DMS53 (cell line): ENCODE results near the gene POLR2E.

Source experiments
- DNase-seq: peaks from one replicate; lab custom pipeline; 2025; lab: John Stamatoyannopoulos, UW

POLR2E gene

DNA sequence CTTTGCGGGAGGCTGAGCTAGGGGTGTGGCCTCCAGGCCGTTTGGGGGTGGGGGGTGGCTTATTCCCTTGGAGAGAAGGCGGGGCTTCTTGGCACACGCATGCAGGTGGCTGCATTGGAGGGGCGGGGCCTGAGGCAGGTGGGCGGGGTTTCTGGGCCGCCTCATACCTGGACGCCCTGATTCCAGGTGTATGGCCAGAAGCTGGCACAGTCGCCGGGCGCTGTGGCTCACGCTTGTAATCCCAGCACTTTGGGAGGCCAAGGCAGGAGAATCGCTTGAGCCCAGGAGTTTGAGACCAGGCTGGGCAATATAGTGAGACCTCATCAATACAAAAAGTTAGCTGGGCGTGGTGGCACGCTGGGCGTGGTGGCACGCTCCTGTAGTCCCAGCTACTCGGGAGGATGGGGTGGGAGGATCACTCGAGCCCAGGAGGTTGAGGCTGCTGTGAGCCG, 47.5 kb downstream of the POLR2E start:
- no peak for DNase-seq

DNA sequence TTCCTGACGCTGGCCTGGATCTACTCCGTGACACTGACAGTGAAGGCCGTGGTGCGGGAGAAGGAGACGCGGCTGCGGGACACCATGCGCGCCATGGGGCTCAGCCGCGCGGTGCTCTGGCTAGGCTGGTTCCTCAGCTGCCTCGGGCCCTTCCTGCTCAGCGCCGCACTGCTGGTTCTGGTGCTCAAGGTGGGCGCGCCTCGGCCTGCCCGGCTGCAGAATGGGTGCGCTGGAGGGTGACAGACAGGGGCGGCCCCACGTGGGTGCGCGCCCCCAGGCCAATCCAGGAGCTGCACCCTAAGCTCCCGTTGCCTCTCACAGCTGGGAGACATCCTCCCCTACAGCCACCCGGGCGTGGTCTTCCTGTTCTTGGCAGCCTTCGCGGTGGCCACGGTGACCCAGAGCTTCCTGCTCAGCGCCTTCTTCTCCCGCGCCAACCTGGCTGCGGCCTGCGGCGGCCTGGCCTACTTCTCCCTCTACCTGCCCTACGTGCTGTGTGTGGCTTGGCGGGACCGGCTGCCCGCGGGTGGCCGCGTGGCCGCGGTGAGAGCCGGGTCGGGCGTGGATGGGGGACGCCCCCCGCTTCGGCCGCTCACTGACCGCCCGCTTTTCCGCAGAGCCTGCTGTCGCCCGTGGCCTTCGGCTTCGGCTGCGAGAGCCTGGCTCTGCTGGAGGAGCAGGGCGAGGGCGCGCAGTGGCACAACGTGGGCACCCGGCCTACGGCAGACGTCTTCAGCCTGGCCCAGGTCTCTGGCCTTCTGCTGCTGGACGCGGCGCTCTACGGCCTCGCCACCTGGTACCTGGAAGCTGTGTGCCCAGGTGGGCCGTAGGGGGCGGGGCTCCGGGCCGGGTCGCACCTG, 48.1 kb downstream of the POLR2E start:
- DNase-seq, result no peak

DNA sequence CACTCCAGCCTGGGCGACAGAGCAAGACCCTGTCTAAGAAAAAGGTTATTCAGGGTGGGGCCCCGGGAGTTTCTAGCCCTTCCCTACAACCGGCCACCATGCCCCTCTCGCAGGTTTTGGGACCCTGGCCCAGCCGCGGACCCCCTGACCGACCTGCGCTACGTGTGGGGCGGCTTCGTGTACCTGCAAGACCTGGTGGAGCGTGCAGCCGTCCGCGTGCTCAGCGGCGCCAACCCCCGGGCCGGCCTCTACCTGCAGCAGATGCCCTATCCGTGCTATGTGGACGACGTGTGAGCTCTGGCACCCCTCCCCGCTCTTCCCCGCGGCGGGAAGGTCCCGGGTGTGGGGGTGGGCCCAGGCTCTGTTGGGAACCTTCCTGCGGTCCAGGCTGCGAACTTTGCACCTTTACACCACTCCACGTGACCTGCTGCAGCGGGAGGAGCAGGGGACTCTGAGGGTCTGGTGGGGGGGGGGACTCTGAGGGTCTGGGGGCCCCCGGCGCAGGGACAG, 49.0 kb downstream of the POLR2E start:
- no peak for DNase-seq

DNA sequence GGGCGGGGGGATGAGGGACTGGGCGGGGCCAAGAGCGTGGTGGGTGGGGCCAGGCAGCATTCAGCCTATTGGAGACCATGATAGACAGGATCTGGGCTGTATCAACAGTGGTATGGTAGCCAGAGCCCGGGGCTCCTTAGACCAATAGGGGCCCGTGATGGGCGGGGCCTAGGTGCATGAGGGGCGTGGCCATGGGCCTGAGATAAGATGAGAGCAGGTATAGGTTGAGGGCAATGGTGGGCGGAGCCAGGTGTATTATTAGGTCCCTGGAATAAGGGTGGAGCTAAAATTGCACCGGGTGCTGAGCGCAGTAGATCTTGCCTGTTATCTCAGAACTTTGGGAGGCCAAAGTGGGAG, 50.0 kb downstream of the POLR2E start:
- peak; percentile 71 for DNase-seq

DNA sequence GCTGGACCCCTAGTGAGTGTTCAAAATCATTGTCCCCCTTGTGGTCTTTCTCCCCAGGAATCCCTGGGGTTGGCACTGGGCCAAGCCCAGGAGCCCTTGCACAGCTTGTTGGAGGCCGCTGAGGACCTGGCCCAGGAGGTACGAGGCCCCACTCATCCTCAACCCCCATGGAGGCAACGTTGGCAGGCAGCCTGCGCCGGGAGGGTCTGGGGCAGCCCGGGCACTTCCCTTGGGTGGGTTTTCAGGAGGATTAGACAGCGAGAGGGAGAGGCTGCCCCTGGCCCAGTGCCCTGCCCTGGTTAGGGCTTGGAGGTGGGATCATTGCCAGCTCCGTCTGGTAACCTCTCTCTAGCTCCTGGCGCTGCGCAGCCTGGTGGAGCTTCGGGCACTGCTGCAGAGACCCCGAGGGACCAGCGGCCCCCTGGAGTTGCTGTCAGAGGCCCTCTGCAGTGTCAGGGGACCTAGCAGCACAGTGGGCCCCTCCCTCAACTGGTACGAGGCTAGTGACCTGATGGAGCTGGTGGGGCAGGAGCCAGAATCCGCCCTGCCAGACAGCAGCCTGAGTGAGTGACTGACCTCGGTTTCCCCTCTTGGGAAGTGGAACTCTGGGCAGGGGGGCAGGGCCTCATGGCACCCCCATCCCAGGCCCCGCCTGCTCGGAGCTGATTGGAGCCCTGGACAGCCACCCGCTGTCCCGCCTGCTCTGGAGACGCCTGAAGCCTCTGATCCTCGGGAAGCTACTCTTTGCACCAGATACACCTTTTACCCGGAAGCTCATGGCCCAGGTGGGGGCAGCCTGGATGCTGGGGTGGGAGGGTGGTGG, 52.3 kb downstream of the POLR2E start:
- DNase-seq, result peak; percentile 34

DNA sequence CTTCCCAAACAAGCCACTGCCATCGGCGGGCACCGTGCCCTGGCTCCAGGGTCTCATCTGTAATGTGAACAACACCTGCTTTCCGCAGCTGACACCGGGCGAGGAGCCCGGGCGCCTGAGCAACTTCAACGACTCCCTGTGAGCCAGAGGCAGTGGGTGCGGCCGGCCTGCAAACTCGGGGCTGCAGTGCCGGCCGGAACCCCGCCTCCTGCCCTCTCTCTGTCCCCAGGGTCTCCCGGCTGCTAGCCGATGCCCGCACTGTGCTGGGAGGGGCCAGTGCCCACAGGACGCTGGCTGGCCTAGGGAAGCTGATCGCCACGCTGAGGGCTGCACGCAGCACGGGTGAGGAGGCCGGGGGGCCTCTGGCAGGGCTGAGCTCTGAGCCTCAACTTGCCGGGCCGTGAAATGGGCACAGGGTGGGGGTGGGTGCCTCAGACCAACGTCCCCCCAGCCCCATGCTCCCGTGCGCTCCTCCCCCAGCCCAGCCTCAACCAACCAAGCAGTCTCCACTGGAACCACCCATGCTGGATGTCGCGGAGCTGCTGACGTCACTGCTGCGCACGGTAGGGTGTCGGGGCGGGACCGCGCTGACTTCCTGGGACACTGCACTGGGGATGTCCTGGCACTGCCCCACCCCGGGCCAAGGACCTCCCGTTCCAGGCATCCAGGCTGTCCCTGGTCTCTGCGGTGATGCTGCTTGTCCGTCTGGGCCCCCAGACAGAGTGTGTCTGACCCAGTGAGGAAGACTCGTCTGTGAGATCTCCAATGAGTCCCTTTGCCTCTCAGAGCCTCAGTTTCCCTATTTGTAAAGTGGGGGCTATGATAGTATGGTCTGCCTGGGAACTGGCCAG, 53.1 kb downstream of the POLR2E start:
- DNase-seq, result peak; percentile 92

DNA sequence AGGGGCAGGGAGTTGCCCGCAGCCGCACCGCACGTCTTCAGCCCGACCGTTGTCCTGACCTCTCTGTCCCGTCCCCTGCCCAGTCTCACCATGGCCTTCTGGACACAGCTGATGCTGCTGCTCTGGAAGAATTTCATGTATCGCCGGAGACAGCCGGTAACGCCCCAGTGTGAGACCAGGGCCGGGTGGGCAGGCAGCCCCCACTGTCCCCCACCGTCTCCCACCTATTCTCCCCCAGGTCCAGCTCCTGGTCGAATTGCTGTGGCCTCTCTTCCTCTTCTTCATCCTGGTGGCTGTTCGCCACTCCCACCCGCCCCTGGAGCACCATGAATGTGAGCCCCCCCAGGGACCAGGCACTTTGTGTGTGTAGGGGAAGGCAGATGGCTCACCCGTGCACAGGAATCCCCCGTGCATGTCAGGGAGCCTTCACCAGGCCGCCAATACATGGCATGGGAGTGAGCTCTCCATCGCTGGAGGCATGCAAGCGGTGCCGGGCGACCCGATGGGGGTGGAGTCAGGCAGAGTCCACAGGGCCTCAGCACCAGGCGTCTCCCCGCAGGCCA, 53.8 kb downstream of the POLR2E start:
- no peak for DNase-seq

DNA sequence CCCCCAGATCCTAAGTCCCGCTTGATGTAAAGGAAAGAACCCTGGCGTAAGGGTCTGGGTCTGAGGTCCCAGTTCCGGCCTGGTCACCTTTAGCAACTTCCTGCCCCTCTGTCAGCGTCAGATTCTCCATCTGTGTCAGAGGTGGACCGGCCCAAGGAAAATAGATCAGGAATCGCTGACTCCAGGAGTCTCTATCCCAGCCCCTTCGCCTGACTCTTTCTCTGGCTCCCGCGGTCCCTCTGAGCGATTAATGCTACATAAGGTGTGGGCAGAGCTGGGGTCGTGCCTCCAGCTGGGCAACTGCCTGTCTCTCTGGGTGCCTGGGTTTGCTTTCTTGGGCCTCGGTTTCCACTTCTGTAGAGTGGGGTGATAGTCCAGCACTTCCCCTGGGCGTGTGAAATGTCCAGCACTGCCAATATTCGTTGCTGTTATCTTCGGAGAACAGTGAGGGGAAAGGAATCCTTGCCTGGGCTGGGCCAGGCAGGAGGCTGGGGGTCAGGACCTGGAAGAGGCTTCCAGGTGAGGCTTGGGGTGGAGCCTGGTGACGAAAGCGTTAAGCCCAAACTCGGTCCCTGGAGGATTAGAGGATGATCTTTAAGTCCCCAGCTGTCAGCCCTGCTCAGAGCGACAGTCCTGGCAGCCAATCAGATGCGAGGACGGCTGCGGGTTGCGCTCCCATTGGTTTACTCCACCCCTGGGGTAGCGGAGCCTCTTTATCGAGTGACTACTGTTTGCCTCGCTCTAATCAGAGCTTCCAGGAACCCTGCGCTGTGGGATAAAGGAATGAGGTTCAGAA, 54.5 kb downstream of the POLR2E start:
- peak; percentile 94 for DNase-seq

DNA sequence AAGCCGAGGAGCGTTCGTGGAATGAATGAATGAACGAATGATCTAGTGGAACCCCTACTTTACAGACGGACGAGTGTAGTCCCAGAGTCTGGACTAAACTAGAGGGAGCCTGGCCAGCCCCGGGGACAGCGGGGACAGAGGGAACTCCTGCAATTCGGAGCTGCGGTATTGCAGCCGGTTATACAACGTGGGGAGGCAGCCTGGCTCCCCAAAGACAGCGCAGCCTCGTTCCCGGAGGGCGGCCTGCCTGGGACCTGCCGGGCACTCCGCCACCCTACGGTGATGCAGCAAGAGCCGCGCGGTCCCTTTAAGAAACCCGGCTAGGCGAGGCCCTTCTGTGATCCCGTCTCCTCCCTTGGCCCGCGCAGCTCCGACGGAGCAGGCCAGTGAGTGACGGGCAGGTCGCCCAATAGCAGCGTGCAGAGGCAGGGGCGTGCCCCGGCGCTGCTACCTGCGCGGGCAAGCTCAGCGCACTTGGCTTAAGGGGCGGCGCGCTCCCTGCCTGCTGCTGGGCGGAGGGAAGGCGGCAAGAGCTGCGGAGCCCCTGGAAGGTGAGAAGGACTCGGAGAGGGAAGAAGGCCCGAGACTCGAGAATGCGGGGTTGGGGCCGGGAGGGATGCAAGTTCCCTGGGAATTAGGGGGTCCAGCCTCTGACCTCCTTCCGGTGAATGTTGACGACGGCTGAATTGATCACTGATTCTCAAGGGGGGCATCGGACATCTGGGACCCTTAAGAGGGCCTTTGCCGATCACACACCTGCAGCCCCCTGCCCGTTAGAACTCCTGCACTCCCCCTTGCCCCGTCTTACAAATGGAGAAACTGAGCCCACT, 55.3 kb downstream of the POLR2E start, which contains the start of gene ABCA7:
Gene ABCA7, plus strand, starts transcription at position 462 of the 830 bp plus-strand sequence. CDS start 1,255 bp downstream, outside the sequence.
- DNase-seq, result peak; percentile 98

DNA sequence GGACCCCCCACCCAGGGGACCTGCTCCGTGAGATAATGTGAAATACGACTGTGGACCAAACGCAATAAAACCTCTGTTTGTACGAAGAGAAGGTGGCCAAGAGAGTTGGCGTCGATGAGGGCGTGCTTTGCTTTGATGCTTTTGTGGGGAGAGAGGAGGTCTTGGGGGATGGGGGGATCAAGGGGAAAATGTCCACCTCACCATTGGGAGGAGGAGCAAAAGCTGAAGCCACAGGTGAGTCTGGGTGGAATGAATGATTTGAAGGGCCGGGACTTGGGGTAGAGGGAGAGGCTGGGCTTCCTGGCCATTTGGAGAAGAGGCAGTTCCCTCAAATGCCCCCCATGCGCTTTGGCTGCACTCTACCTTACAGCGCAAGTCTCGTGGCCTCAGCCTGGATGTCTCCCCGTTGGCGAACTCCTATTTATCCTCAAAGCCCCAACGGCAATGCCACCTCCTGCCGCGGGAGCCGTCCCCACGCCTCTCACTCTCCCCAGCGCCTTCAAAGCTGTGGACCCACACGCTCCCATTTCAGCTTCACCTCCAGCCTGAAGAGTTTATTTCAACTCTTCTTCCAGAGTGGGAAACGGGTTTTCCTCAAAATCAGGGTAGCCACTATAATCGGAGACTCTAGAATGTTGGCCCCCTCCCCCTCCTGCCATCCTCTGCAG, 56.1 kb downstream of the POLR2E start:
- peak; percentile 40 for DNase-seq

DNA sequence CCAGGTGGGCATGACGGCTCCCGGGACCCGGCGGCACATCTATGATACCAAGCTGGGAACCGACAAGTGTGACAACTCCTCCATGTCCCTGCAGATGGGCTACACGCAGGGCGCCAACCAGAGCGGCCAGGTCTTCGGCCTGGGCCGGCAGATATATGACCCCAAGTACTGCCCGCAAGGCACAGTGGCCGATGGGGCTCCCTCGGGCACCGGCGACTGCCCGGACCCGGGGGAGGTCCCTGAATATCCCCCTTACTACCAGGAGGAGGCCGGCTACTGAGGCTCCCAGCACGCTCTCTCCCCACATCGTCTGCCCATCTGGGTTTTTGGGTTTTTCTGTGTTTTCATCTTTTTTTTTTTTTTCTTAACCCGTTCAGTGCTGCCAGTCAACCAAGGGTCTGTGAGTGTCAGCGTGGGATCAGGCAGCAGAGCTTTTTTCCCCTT, 57.5 kb downstream of the POLR2E start:
- no peak for DNase-seq
